GM18907 (cell line): ENCODE results near the gene PCGF3.
"Not testable (repeated sequence)": the region's sequence is repeated elsewhere in the genome, so short reads cannot be mapped to it uniquely, and the experiment has no call there.

Source experiments
- ATAC-seq: cut with Tn5 transposase; IDR thresholded peaks from one replicate; pipeline ENCODE4 v1.9.1; 2021; ENCODE audit warnings: mild to moderate bottlenecking, moderate library complexity; ENCODE audit not compliant: unreplicated experiment

The PCGF3 gene

GRCh38 chr4:740011-740410 is 34.4 kb downstream of the PCGF3 start:
- no peak for ATAC-seq

GRCh38 chr4:740656-741282 is 35.1 kb downstream of the PCGF3 start:
- ATAC-seq: no peak

GRCh38 chr4:742096-742741 is 36.6 kb downstream of the PCGF3 start:
- ATAC-seq: no peak

- ATAC-seq: peak; percentile 70
Measured at GRCh38 chr4:742742-743311, 37.2 kb downstream of the PCGF3 start.

GRCh38 chr4:743463-744211 is 38.0 kb downstream of the PCGF3 start:
- ATAC-seq: no peak

GRCh38 chr4:744212-744841 is 38.7 kb downstream of the PCGF3 start:
- no peak for ATAC-seq

GRCh38 chr4:747546-748170 is 42.0 kb downstream of the PCGF3 start:
- no peak for ATAC-seq

- no peak for ATAC-seq
Measured at GRCh38 chr4:748461-748860, 42.8 kb downstream of the PCGF3 start.

- ATAC-seq: no peak
Measured at GRCh38 chr4:749698-750666, 44.4 kb downstream of the PCGF3 start.

- ATAC-seq: no peak
Measured at GRCh38 chr4:751676-752075, 46.0 kb downstream of the PCGF3 start.

GRCh38 chr4:752196-752861 is 46.7 kb downstream of the PCGF3 start:
- no peak for ATAC-seq

- ATAC-seq: not testable (repeated sequence)
Measured at GRCh38 chr4:753186-753585, 47.6 kb downstream of the PCGF3 start.

GRCh38 chr4:754221-755120 is 48.8 kb downstream of the PCGF3 start:
- ATAC-seq: no peak

- ATAC-seq: no peak
Measured at GRCh38 chr4:757111-757510, 51.5 kb downstream of the PCGF3 start.

GRCh38 chr4:759810-760209 is 54.2 kb downstream of the PCGF3 start:
- ATAC-seq: not testable (repeated sequence)

- no peak for ATAC-seq
Measured at GRCh38 chr4:760616-761015, 55.0 kb downstream of the PCGF3 start.

GRCh38 chr4:761086-761485 is 55.5 kb downstream of the PCGF3 start:
- no peak for ATAC-seq

- no peak for ATAC-seq
Measured at GRCh38 chr4:761739-762138, 56.1 kb downstream of the PCGF3 start.
